VCaP (cell line): ENCODE measurements around the gene QKI.

ENCODE experiments used
- H3K27ac ChIP-seq: fragments of 450-650 bp; 2 replicates; pipeline ENCODE4 v1.5.1; 2017
- TF ChIP-seq, protein P1 (sequence below): fragments of 450-650 bp; conservative IDR thresholded peaks from 2 replicates; pipeline ENCODE4 v1.5.1; 2017; ENCODE audit warnings: mild to moderate bottlenecking, moderate library complexity

The QKI gene

DNA sequence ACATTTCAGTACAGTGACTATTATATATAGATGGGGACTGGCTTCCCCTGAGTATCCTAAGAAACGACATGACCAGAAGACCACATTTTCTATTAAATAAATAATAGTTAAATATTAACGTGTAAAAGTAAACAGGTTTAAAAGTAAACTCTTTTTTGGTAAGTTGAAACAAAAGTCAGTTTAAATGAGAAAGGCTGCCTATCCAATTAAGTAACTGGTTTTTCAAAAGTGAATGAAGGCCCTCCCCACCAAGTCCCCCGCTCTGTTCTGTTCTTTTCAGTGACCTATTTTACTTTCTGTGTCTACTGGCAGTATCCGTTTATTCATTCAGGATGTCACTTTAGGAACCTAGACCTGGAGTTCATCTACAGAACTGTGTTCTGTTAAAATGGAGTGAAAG lies 32.0 kb downstream of the QKI start:
- TF ChIP-seq, protein P1, sequence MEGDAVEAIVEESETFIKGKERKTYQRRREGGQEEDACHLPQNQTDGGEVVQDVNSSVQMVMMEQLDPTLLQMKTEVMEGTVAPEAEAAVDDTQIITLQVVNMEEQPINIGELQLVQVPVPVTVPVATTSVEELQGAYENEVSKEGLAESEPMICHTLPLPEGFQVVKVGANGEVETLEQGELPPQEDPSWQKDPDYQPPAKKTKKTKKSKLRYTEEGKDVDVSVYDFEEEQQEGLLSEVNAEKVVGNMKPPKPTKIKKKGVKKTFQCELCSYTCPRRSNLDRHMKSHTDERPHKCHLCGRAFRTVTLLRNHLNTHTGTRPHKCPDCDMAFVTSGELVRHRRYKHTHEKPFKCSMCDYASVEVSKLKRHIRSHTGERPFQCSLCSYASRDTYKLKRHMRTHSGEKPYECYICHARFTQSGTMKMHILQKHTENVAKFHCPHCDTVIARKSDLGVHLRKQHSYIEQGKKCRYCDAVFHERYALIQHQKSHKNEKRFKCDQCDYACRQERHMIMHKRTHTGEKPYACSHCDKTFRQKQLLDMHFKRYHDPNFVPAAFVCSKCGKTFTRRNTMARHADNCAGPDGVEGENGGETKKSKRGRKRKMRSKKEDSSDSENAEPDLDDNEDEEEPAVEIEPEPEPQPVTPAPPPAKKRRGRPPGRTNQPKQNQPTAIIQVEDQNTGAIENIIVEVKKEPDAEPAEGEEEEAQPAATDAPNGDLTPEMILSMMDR: no peak
- H3K27ac ChIP-seq: no peak overlapping the region

DNA sequence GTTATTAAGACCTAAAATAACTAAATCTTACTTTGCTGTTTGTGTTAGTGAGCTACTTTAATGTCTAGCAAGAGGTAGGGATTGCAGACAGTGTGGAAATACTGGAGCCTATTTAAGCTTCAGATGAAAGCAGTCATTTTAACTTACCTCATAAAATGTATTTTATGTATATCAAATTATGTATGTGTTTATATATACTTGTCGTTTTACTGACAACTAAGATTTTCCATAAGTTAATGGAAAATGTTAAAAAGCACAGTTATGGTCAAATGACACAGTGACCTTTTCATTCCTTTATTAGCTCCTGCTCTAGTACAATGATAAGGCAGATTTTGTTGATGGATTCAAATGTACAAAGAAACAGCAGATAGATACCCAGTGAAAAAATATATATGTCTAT lies 34.6 kb downstream of the QKI start:
- H3K27ac ChIP-seq: no peak overlapping the region
- TF ChIP-seq, protein P1: no peak

DNA sequence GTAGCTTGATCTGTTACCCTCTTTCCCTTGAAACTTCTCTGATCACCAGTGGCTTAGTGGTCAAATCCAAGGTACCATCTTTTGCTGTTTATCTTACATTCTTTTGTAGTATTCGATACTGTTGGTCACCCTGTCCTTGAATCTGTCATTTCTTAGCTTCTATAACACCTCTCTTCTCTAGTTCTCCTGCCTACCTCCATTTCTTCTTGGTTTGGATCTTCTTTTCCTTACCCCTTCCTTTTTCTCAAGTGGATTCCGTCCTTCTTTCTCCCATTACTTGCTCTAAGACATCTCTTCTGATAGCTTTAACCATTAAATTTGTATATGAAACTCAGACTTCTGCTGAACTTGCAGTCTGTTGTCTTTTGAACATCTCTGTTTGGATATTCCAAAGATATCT lies 39.9 kb downstream of the QKI start:
- H3K27ac ChIP-seq: no peak overlapping the region
- TF ChIP-seq, protein P1: no peak

DNA sequence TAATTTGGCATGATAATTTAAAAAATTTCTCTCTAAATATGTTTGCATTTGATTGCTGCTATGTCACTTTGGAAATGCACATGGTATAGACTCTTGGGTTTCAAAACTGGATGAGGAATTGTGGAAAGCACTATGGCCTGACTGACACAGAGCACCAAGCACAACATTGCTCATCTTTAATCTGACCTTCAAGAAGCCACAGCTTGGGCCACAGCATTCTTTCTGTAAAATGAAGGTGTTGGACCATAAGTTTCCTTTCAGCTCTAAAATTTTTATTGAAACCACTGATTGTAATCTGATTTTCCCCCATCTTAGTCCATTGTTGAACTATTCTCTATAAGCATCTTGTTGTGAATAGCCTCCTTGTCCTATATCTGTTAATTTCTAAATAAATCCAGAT lies 41.0 kb downstream of the QKI start:
- no peak overlapping the region for H3K27ac ChIP-seq
- TF ChIP-seq, protein P1: no peak

DNA sequence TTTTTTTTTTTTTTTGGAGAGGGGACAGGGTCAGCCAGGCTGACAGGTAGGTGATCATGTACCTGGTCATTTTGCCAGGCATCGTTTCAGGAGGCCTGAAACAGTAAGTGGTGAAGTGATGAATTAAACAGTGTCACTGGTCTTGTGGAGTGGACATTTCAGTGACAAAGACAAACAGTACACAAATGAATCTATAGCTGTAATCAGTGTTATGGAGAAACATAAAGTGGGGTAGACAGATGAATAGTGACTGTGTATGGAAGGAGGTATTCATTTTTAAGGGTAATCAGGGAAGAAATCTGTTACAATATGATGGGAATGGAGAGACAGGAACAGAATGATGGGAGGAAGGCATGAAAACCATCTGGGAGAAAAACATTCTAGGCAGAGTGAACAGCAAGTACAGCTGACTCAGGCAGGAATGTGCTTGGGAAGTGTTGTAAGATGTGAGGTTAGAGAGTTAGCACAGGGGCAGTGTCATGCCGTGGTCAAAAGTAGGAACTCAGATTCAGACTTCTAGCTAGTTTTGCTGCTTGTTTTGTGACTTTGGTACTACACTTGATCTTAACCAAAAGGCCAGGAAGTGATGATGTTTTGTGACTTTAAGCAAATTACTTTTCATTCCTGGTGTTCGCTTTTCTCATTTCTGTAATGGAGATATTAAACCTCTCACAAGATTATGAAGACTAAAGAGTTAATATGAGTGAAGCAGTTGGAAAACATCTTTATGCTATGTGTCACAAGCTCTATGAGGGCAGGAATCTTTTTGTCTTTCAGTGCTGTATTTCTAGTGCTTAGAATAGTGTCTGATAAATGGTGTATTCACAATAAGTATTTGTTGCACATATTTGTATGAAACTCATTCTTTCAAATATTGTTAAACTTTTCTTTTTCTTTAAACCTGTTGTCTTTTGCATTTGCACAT lies 43.4 kb downstream of the QKI start:
- TF ChIP-seq, protein P1: no peak
- H3K27ac ChIP-seq: no peak overlapping the region

DNA sequence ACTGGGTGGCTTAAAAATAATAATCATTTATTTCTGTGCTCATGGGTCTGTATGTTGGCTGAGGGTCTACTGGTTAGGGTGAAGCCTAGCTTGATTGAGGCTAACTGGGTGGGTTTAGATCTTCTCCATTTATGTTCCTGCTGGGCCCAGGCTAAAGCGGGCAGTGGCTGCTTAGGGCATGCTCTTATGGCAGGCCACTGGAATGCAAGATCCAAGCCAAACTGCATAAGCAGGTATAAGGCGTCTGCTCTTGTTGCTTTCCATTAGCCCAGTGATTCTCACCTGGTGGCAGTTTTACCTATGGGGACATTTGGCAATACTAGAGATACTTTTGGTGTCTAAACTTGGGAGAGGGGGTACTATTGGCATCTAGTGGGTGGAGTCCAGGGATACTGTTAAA lies 44.5 kb downstream of the QKI start:
- H3K27ac ChIP-seq: no peak overlapping the region
- TF ChIP-seq, protein P1: no peak

DNA sequence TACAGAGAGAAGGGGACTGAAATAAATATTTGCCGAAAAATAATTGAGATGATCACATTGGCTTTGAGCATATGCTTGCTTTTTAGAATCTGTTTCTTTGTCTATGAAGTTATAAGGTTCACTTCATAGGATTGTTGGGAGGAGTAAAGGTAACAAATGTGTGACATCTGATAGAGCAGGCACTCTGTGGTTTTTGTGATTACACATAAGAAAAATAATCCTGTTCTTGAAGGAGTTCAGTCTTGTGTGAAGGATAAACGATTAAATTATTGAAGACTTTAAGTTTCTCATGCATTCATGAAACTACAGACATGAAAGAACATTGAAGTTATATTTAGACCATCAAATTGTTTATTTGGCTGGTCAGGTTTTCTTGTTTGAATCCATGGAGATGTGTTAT lies 45.0 kb downstream of the QKI start:
- TF ChIP-seq, protein P1: no peak
- no peak overlapping the region for H3K27ac ChIP-seq
